PC-9 (cell line): ENCODE data around the gene COL5A1. TPM values are rescaled to one million over a fixed set of nuclear protein-coding genes. Genes with fewer than 3 reads are reported as not detected.

Source experiments
- BruUV-seq: library from RNA; stranded (reverse); fragments of 400-500 nt; replicated peaks from 2 replicates; lab custom pipeline; 2021; lab: Mats Ljungman, UMichigan
- CTCF ChIA-PET: fragments of 300-600 bp; sonication (Branson Sonifier 250); formaldehyde crosslinking; loops from one replicate; lab custom pipeline; 2022; ENCODE audit warnings: antibody characterized with exemption; lab: Charles Lee
- POLR2A ChIA-PET: fragments of 300-600 bp; sonication (Branson Sonifier 250); formaldehyde crosslinking; loops from one replicate; lab custom pipeline; 2022; ENCODE audit warnings: antibody characterized with exemption; ENCODE audit not compliant: unreplicated experiment; lab: Charles Lee
- DNase-seq, 2 experiments: peaks; one replicate each; pipeline versions ENCODE4 v3.0.0 to v3.0.0-alpha.2; 2015 to 2022; ENCODE audit warnings: mixed read lengths in 1 of 2
- H2AFZ ChIP-seq: fragments of 200-600 bp; sonication (generic); 2 replicates; pipeline ENCODE4 v1.8.1; 2017; ENCODE audit warnings: antibody characterized with exemption
- H3F3A ChIP-seq: fragments of 200-600 bp; sonication (generic); 2 replicates; pipeline ENCODE4 v1.8.1; 2017; ENCODE audit warnings: antibody characterized with exemption, mild to moderate bottlenecking, low read depth; ENCODE audit not compliant: insufficient read depth
- H3K27ac ChIP-seq: fragments of 200-600 bp; sonication (generic); 2 replicates; pipeline ENCODE4 v1.6.1; 2016; ENCODE audit warnings: mixed run types
- H3K27me3 ChIP-seq: fragments of 200-600 bp; sonication (generic); 2 replicates; pipeline ENCODE4 v1.6.1; 2016; ENCODE audit warnings: low read depth, mixed run types; ENCODE audit not compliant: insufficient read depth
- H3K36me3 ChIP-seq: fragments of 200-600 bp; sonication (generic); 2 replicates; pipeline ENCODE4 v1.6.1; 2016; ENCODE audit warnings: low read depth, mixed run types
- H3K4me1 ChIP-seq: fragments of 200-600 bp; sonication (generic); replicated peaks from 2 replicates; pipeline ENCODE4 v1.6.1; 2016; ENCODE audit warnings: mixed run types; ENCODE audit not compliant: insufficient read depth
- H3K4me2 ChIP-seq: fragments of 200-600 bp; sonication (generic); 2 replicates; pipeline ENCODE4 v1.6.1; 2017; ENCODE audit warnings: mixed run types
- H3K4me3 ChIP-seq: fragments of 200-600 bp; sonication (generic); 2 replicates; pipeline ENCODE4 v1.6.1; 2016; ENCODE audit warnings: mixed run types
- H3K79me2 ChIP-seq: fragments of 200-600 bp; sonication (generic); 2 replicates; pipeline ENCODE4 v1.6.1; 2017; ENCODE audit warnings: low read depth, mixed run types
- H3K9me2 ChIP-seq: fragments of 200-600 bp; sonication (generic); 2 replicates; pipeline ENCODE4 v1.8.1; 2017; ENCODE audit warnings: mild to moderate bottlenecking; ENCODE audit not compliant: insufficient read depth
- H3K9me3 ChIP-seq: fragments of 200-600 bp; sonication (generic); 2 replicates; pipeline ENCODE4 v1.8.1; 2016; ENCODE audit warnings: low read depth; ENCODE audit not compliant: insufficient read depth
- H4K20me1 ChIP-seq: fragments of 200-600 bp; sonication (generic); 2 replicates; pipeline ENCODE4 v1.8.1; 2017; ENCODE audit not compliant: insufficient read depth
- CTCF ChIP-seq: fragments of 200-600 bp; sonication (generic); conservative IDR thresholded peaks from 2 replicates; pipeline ENCODE4 v1.6.1; 2017; ENCODE audit warnings: mixed run types, antibody characterized with exemption, mild to moderate bottlenecking, moderate library complexity
- EZH2 ChIP-seq: fragments of 200-600 bp; sonication (generic); IDR thresholded peaks from 2 replicates; pipeline ENCODE4 v1.8.0; 2017; ENCODE audit warnings: antibody characterized with exemption, low read depth
- intact Hi-C: fragments of 100-400 bp; cut with micrococcal nuclease; formaldehyde crosslinking; loops from one replicate; pipeline ENCODE4 v1.10.0; 2022; ENCODE audit not compliant: unreplicated experiment
- total RNA-seq: library from RNA; stranded (reverse); gene quantifications from 2 replicates; pipeline ENCODE4 v1.2.3, GENCODE V29; 2021

COL5A1 gene
- total RNA-seq, 1 experiment from 2014 or later, result 15.2 TPM

- no TSS peak for BruUV-seq
- Histone ChIP-seq H3K4me2 (no peak overlapping the region), H3F3A (no peaks in the 10 kb centered on the region), H3K79me2 (no peaks in the 10 kb centered on the region), H3K27ac (no peak overlapping the region), H3K4me3 (no peak overlapping the region), H3K36me3 (no peaks in the 10 kb centered on the region), H3K4me1 (no peaks in the 10 kb centered on the region), H3K27me3 (peaks cover 52% of the 10 kb centered on the region), H2AFZ (no peak overlapping the region), H3K9me3 (no peaks in the 10 kb centered on the region), H4K20me1 (peaks cover 4% of the 10 kb centered on the region; the same call in 1 of the 2 replicates), H3K9me2 (no peaks in the 10 kb centered on the region)
- ChIA-PET POLR2A (no interaction called here), CTCF (no interaction called here)
- intact Hi-C loops, result no loop called here
- no peak for TF ChIP-seq EZH2
- no peak for TF ChIP-seq CTCF
- DNase-seq, result no peak
Observed at GRCh38 chr9:134696433-134696832, 54.8 kb downstream of the COL5A1 start.

- BruUV-seq, result no TSS peak
- peaks cover 4% of the 10 kb centered on the region; the same call in 1 of the 2 replicates for H4K20me1 ChIP-seq
- CTCF ChIA-PET, result interaction anchor here (0.7 kb wide), 1 partner anchor 9 kb away, joined by 3 read pairs; no protein-coding TSS in a partner anchor
- H3K27me3 ChIP-seq, result peaks cover 57% of the 10 kb centered on the region
- no peaks in the 10 kb centered on the region for H3K4me1 ChIP-seq
- no peak overlapping the region for H2AFZ ChIP-seq
- no peaks in the 10 kb centered on the region for H3K79me2 ChIP-seq
- no peaks in the 10 kb centered on the region for H3F3A ChIP-seq
- no peaks in the 10 kb centered on the region for H3K9me3 ChIP-seq
- no peaks in the 10 kb centered on the region for H3K9me2 ChIP-seq
- intact Hi-C loops, result loop anchor here (1.0 kb wide), 2 partner anchors 41 to 249 kb away; no protein-coding TSS in a partner anchor
- TF ChIP-seq CTCF, result no peak
- no peak for TF ChIP-seq EZH2
- no peak overlapping the region for H3K4me2 ChIP-seq
- POLR2A ChIA-PET, result no interaction called here
- DNase-seq, result no peak
- H3K36me3 ChIP-seq, result no peaks in the 10 kb centered on the region
- H3K4me3 ChIP-seq, result no peak overlapping the region
- no peak overlapping the region for H3K27ac ChIP-seq
Observed at GRCh38 chr9:134698111-134698510, 56.5 kb downstream of the COL5A1 start.

- Histone ChIP-seq H3K9me2 (no peaks in the 10 kb centered on the region), H3K79me2 (no peaks in the 10 kb centered on the region), H4K20me1 (peaks cover 4% of the 10 kb centered on the region; the same call in 1 of the 2 replicates), H3K4me2 (no peak overlapping the region), H3K27ac (no peak overlapping the region), H2AFZ (no peak overlapping the region), H3K27me3 (peaks cover 56% of the 10 kb centered on the region), H3K4me1 (no peaks in the 10 kb centered on the region), H3K4me3 (no peak overlapping the region), H3K36me3 (no peaks in the 10 kb centered on the region), H3F3A (no peaks in the 10 kb centered on the region), H3K9me3 (no peaks in the 10 kb centered on the region)
- CTCF ChIA-PET, result interaction anchor here (0.7 kb wide), 1 partner anchor 9 kb away, joined by 3 read pairs; no protein-coding TSS in a partner anchor
- BruUV-seq, result no TSS peak
- TF ChIP-seq CTCF, result peak; percentile 83
- TF ChIP-seq EZH2, result no peak
- POLR2A ChIA-PET, result no interaction called here
- peak in 1 of 2 experiments; percentile 69 for DNase-seq
- intact Hi-C loops, result loop anchor here (1.0 kb wide), 2 partner anchors 41 to 249 kb away; no protein-coding TSS in a partner anchor
Observed at GRCh38 chr9:134698587-134699342, 57.2 kb downstream of the COL5A1 start.
